Left lung (tissue), 10 donors: ENCODE results near the gene IL17RD. TPM values are rescaled to one million over a fixed set of nuclear protein-coding genes. Genes with fewer than 3 reads are reported as not detected.

ENCODE experiments used
- ATAC-seq: fragments of 200-7000 bp; cut with Tn5 transposase; one replicate; pipeline ENCODE4 v1.9.1; 2020; ENCODE audit warnings: moderate library complexity
- DNase-seq, 4 donors: peaks; one replicate each; pipeline ENCODE4 v3.0.0-alpha.2; 2013 to 2020
- H3K27ac ChIP-seq, 2 donors: fragments of 200-600 bp; sonication (generic) in 1 of 2; one replicate each; pipeline versions ENCODE4 v1.5.0 to v1.8.0; 2020 to 2021
- H3K27me3 ChIP-seq, 2 donors: fragments of 200-600 bp; sonication (generic) in 1 of 2; one replicate each; pipeline versions ENCODE4 v1.5.0 to v1.8.0; 2020 to 2021
- H3K36me3 ChIP-seq, 2 donors: fragments of 200-600 bp; sonication (generic) in 1 of 2; one replicate each; pipeline versions ENCODE4 v1.5.0 to v1.8.0; 2020 to 2021
- H3K4me1 ChIP-seq, 2 donors: fragments of 200-600 bp; one replicate each; pipeline ENCODE4 v1.8.0; 2021
- H3K4me3 ChIP-seq, 2 donors: fragments of 200-600 bp; sonication (generic) in 1 of 2; one replicate each; pipeline versions ENCODE4 v1.5.0 to v1.8.0; 2020 to 2021; ENCODE audit warnings: mild to moderate bottlenecking in 1 of 2
- H3K9me3 ChIP-seq, 2 donors: fragments of 200-600 bp; sonication (generic) in 1 of 2; one replicate each; pipeline versions ENCODE4 v1.5.0 to v1.8.0; 2020 to 2021
- CTCF ChIP-seq, 2 donors: fragments of 200-600 bp; sonication (generic) in 1 of 2; IDR thresholded peaks; one replicate each; pipeline versions ENCODE4 v1.5.0 to v1.8.0; 2021; ENCODE audit warnings: antibody characterized with exemption in 2 of 2
- intact Hi-C, 2 donors: fragments of 100-400 bp; cut with DNase I; formaldehyde crosslinking; loops; one replicate each; pipeline versions ENCODE4 v1.11.2 to v1.14.2; 2022
- polyA plus RNA-seq, 6 donors: library from polyadenylated mRNA; unstranded; fragments of 120-200 nt; gene quantifications; one replicate each; pipeline ENCODE4 v1.2.1, GENCODE V29; 2013; ENCODE audit not compliant: insufficient read length in 6 of 6
- total RNA-seq, 2 donors: library from RNA; stranded (reverse); fragmentation: NEBNext Ultra II Directional; extraction: Animal tissue kit (Norgen Biotek cat#: 25700); gene quantifications; one replicate each; pipeline ENCODE4 v1.2.1, GENCODE V29; 2021
- donor health status: DM: no; HTN: yes; CAD: no.
- donor health status: DM: no; HTN: no; CAD: no.

The IL17RD gene
- total and polyA plus RNA-seq, 8 donors: 1.1 to 14.3 (median 11.1) TPM

GRCh38 chr3:57132674-57133073 is 32.5 kb downstream of the IL17RD start:
- intact Hi-C loops: no loop called here
- H3K27me3 ChIP-seq: no peaks in the 10 kb centered on the region
- no peak for DNase-seq
- no peak for TF ChIP-seq CTCF (IDR thresholded peaks at IDR 0.05)
- no peak overlapping the region for H3K27ac ChIP-seq
- H3K36me3 ChIP-seq: no peaks in the 10 kb centered on the region
- H3K4me3 ChIP-seq: no peak overlapping the region
- no peak for ATAC-seq
- H3K9me3 ChIP-seq: no peaks in the 10 kb centered on the region
- H3K4me1 ChIP-seq: no peaks in the 10 kb centered on the region

DNA sequence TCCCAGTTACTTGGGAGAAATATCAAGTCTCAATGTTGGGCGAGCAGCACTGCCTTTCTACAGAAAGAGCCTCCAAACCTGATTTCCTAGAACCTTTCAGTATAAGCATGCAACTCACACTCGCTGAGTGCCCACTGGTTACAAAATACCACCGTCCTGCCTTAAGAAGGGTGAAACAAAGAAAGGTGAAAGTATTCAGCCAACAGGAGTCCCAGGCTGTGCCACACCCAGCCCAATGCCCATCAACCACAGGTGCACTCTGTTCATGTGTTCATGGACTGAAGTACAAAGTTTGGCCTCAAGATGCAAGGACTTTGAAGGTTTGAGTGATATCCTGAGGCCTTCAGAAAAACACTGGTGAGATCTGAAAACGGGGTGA is 34.0 kb downstream of the IL17RD start:
- no peak for TF ChIP-seq CTCF (IDR thresholded peaks at IDR 0.05)
- intact Hi-C loops: no loop called here
- no peaks in the 10 kb centered on the region for H3K36me3 ChIP-seq
- no peak overlapping the region for H3K4me3 ChIP-seq
- DNase-seq: no peak
- no peak for ATAC-seq
- no peaks in the 10 kb centered on the region for H3K9me3 ChIP-seq
- no peaks in the 10 kb centered on the region for H3K4me1 ChIP-seq
- H3K27me3 ChIP-seq: no peaks in the 10 kb centered on the region
- H3K27ac ChIP-seq: no peak overlapping the region

- H3K36me3 ChIP-seq: no peaks in the 10 kb centered on the region
- H3K4me3 ChIP-seq: no peak overlapping the region
- ATAC-seq (no peak), DNase-seq (peak in 1 of 4 donors; percentile 35)
- H3K27me3 ChIP-seq: no peaks in the 10 kb centered on the region
- intact Hi-C loops: no loop called here
- no peak for TF ChIP-seq CTCF (IDR thresholded peaks at IDR 0.05)
- H3K9me3 ChIP-seq: no peaks in the 10 kb centered on the region
- no peaks in the 10 kb centered on the region for H3K4me1 ChIP-seq
- no peak overlapping the region for H3K27ac ChIP-seq
Measured at GRCh38 chr3:57130571-57131209, 34.5 kb downstream of the IL17RD start.

- H3K4me3 ChIP-seq: no peak overlapping the region
- intact Hi-C loops: no loop called here
- no peak for ATAC-seq
- TF ChIP-seq CTCF (IDR thresholded peaks at IDR 0.05): no peak
- no peak for DNase-seq
- H3K36me3 ChIP-seq: no peaks in the 10 kb centered on the region
- no peaks in the 10 kb centered on the region for H3K9me3 ChIP-seq
- H3K27ac ChIP-seq: no peak overlapping the region
- no peaks in the 10 kb centered on the region for H3K4me1 ChIP-seq
- H3K27me3 ChIP-seq: no peaks in the 10 kb centered on the region
Measured at GRCh38 chr3:57128826-57129667, 36.1 kb downstream of the IL17RD start.

DNA sequence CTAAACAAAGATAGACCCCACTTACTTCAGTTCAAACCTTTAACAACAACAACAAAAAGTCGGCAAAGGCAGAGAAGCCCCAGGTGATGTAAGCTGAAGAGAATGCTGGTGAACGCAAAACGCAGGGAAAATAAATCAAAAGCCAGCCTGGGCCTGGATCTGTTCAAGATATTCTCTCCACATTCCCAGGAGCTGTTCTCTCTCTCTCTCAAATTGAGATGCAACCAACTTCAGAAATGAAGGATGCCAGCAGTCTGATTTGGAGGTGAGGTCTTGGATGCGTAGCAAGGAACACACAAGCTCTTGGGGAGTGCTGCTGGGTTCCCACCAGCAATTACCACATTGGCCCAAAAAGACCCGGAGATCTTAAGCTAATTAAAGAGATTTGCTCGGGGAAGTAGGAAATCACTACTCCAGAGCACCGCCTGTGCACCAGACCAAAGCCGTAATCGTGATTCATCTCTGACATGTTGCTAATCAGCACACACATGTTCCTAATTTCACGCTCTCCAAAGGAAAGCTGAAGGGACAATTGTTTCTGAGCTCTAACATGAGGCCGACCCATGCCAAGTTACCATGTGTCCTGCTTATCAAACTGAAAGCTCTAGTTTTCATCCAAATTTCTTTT is 37.1 kb downstream of the IL17RD start:
- no peaks in the 10 kb centered on the region for H3K4me1 ChIP-seq
- intact Hi-C loops: no loop called here
- TF ChIP-seq CTCF (IDR thresholded peaks at IDR 0.05): no peak
- H3K27ac ChIP-seq: no peak overlapping the region
- H3K27me3 ChIP-seq: no peaks in the 10 kb centered on the region
- no peak overlapping the region for H3K4me3 ChIP-seq
- ATAC-seq (no peak), DNase-seq (no peak)
- H3K36me3 ChIP-seq: no peaks in the 10 kb centered on the region
- H3K9me3 ChIP-seq: no peaks in the 10 kb centered on the region
